Astrocyte of the cerebellum (primary cell): ENCODE measurements around the gene CCL14.
"Not testable (repeated sequence)": the region's sequence is repeated elsewhere in the genome, so short reads cannot be mapped to it uniquely, and the experiment has no call there.

Source experiments
- DNase-seq: peaks from one replicate; pipeline ENCODE4 v3.0.0-alpha.2; 2011; ENCODE audit warnings: low read depth
- H3K4me3 ChIP-seq: 2 replicates; pipeline ENCODE4 v1.5.1; 2011; ENCODE audit warnings: mild to moderate bottlenecking, low read depth, low read length, moderate library complexity
- in situ Hi-C: cut with HindIII; loops from 2 replicates; pipeline ENCODE4 v1.10.0; 2017; ENCODE audit warnings: low sequenced_read_pairs
- TF ChIP-seq, protein P1 (sequence below): IDR thresholded peaks from 2 replicates; pipeline ENCODE4 v1.5.1; 2012; ENCODE audit warnings: low read length, low read depth, moderate library complexity, mild to moderate bottlenecking; ENCODE audit errors: missing control alignments

CCL14 gene

DNA sequence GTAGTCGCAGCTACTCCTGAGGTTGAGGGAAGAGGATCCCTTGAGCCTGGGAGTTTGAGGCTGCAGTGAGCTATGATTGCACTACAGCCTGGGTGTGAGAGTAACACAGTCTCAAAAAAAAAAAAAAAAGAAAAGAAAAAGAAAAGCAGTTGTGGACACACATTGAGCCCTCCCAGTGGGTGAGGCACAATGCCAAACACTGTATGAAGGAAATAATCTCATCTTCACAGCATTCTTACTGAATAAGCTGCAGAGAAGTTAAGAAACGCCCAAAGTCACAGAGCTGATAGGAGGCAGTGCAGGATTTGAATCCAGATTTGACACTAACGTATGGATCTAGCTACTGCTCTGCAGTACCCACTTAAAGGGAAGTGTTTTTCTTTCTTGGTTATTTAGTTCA, 37.1 kb downstream of the CCL14 start:
- in situ Hi-C loops: no loop called here
- no peak for DNase-seq
- TF ChIP-seq, protein P1, sequence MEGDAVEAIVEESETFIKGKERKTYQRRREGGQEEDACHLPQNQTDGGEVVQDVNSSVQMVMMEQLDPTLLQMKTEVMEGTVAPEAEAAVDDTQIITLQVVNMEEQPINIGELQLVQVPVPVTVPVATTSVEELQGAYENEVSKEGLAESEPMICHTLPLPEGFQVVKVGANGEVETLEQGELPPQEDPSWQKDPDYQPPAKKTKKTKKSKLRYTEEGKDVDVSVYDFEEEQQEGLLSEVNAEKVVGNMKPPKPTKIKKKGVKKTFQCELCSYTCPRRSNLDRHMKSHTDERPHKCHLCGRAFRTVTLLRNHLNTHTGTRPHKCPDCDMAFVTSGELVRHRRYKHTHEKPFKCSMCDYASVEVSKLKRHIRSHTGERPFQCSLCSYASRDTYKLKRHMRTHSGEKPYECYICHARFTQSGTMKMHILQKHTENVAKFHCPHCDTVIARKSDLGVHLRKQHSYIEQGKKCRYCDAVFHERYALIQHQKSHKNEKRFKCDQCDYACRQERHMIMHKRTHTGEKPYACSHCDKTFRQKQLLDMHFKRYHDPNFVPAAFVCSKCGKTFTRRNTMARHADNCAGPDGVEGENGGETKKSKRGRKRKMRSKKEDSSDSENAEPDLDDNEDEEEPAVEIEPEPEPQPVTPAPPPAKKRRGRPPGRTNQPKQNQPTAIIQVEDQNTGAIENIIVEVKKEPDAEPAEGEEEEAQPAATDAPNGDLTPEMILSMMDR: no peak
- no peak overlapping the region for H3K4me3 ChIP-seq

DNA sequence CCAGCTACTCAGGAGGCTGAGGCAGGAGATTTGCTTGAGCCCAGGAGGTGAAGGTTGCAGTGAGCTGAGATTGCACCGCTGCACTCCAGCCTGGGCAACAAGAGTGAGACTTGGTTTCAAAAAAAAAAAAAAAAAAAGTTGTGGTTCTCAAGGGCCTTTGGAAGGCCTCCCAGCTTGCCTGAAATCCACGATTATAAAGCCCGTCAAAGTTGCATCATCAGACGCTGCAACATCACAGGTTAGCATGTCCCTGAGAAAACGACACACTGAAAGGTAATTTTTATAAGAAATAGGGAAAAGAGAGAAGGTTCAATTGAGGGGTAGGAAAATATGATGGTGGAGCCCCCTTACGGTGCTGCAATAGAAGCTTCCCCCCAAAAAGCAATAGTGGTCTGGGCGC, 38.4 kb downstream of the CCL14 start:
- in situ Hi-C loops: no loop called here

DNA sequence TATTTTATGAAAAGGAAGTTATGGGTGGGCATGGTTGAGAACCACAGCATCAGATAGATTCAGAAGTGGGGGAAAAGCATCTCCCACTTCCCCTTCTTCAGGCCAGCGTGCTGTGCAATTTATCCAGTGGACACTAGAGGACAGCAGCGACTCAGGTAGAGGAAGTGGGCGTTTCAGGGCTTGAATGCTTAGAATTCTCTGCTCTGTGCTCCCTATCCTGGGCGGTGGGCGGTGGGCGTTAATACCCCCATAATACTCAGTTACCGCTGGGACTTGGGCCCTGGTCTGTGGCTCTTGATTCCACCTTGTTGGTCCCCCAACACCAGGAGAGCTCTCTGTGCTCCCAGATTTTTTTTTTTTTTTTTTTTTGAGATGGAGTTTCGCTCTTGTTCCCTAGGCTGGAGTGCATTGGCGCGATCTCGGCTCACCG, 39.4 kb downstream of the CCL14 start:
- no peak overlapping the region for H3K4me3 ChIP-seq
- TF ChIP-seq, protein P1: peak; percentile 87
- DNase-seq: no peak
- in situ Hi-C loops: no loop called here

More for the DNA sequence above, 38.4 kb downstream of the CCL14 start:
- TF ChIP-seq, protein P1: no peak
- DNase-seq: no peak
- no peak overlapping the region for H3K4me3 ChIP-seq

DNA sequence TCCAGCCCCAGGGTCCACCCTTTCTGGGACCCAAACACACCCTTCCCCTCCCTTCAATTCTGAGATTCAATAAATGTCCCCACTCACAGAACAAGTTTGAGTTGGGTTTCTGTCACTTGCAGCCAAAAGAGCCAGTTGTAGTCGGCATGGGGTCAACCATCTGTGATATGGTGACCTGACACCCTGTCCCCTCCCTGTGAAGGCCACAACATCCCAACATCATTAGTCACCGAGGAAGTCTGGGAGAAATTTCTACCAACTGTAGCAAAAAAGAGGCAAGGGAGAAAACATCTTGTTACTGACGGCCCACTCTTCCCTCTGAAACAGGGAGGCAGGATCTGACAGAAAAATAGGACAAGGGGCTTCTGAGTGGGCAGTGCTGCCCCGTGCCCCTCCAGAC, 42.4 kb downstream of the CCL14 start:
- H3K4me3 ChIP-seq: no peak overlapping the region
- DNase-seq: no peak
- TF ChIP-seq, protein P1: no peak
- in situ Hi-C loops: no loop called here

DNA sequence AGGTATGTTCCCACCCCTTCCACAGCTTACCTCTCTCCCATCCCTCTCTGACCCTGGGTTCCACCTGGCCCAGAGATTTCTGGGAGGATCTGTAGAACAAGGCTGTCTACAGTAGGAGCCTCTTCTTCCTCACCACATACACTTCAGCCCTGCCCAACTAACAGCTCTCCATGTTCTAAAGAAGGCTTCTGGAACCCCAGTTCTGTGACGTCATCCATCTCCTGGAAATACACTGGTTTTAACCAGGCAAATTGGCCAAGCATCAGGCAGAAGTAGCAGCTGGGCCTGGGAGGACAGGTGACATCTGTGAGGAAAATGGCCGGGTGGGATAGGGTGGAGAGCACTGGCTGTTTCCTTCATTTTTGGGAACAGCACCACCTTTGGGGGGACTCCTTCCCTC, 43.0 kb downstream of the CCL14 start, which contains the start of gene LYZL6:
Gene LYZL6, minus strand, starts transcription at position 177 of the 400 bp plus-strand sequence. CDS start 4,357 bp downstream, outside the sequence.
- in situ Hi-C loops: no loop called here
- no peak for DNase-seq
- TF ChIP-seq, protein P1: no peak

DNA sequence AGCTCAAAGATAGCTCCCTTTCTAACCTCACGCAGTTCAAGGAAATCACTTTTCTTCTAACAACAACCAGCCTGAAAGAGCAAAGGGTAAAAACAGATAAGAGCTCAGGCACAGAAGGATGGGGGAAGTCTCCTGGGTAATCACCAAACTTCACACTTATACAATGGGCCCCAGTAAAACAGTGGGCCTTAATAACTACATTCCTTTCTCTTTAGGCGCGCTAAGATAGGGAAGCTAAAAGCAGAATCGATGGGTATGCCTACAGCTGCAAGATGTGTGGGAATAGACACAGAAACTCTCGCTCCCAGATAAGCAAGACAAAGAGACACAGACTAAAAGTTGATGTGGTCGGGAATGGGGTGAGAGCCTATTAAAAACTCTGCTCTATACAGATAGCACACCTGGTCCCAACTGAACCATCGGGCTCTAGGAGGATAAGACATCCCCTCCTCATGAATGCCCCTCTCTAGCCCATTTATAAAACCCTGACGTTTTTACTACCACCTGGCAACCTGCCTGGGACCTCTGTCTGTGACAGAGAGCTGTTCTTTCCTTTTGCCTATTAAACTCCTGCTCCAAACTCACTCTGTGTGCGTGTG, 43.8 kb downstream of the CCL14 start:
- in situ Hi-C loops: no loop called here
- no peak overlapping the region for H3K4me3 ChIP-seq
- no peak for DNase-seq
- TF ChIP-seq, protein P1: no peak

More for the DNA sequence above, 43.0 kb downstream of the CCL14 start, which contains the start of gene LYZL6:
- no peak within 1 kb of the TSS for H3K4me3 ChIP-seq

DNA sequence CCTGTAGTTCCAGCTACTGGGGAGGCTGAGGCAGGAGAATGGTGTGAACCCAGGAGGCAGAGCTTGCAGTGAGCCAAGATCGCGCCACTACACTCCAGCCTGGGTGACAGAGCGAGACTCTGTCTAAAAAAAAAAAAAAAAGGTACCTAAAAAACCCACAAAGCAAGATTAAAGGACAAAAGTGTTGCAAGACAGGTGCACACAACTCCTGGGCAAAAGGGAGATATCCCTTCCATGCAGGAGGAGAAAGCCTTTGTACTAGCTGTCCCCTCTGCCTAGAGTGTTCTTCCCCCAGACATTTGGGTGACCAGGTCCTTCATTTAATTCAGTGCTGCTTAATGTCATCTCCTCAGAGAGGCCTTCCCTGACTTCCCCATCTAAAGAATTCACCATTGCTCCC, 48.0 kb downstream of the CCL14 start:
- in situ Hi-C loops, H3K4me3 ChIP-seq, DNase-seq: not testable (repeated sequence)
